Activated naive CD4-positive, alpha-beta T cell treated with anti-CD3 and anti-CD28 coated beads, Interleukin-2, amount 50 U/mL, for 24 hours (primary cell): ENCODE data around the gene DCANP1.

Experiments used
- H3K27ac Mint-ChIP-seq: one replicate; pipeline ENCODE4 v1.8.0; 2021; ENCODE audit warnings: mild to moderate bottlenecking, mixed read lengths
- H3K27me3 Mint-ChIP-seq: one replicate; pipeline ENCODE4 v1.8.0; 2021; ENCODE audit warnings: mixed read lengths
- H3K36me3 Mint-ChIP-seq: one replicate; pipeline ENCODE4 v1.8.0; 2021; ENCODE audit warnings: mixed read lengths
- H3K4me1 Mint-ChIP-seq: one replicate; pipeline ENCODE4 v1.8.0; 2021; ENCODE audit warnings: mixed read lengths
- H3K4me3 Mint-ChIP-seq: one replicate; pipeline ENCODE4 v1.8.0; 2021; ENCODE audit warnings: mild to moderate bottlenecking, mixed read lengths
- H3K9me3 Mint-ChIP-seq: one replicate; pipeline ENCODE4 v1.8.0; 2021; ENCODE audit warnings: mixed read lengths

Gene DCANP1

DNA sequence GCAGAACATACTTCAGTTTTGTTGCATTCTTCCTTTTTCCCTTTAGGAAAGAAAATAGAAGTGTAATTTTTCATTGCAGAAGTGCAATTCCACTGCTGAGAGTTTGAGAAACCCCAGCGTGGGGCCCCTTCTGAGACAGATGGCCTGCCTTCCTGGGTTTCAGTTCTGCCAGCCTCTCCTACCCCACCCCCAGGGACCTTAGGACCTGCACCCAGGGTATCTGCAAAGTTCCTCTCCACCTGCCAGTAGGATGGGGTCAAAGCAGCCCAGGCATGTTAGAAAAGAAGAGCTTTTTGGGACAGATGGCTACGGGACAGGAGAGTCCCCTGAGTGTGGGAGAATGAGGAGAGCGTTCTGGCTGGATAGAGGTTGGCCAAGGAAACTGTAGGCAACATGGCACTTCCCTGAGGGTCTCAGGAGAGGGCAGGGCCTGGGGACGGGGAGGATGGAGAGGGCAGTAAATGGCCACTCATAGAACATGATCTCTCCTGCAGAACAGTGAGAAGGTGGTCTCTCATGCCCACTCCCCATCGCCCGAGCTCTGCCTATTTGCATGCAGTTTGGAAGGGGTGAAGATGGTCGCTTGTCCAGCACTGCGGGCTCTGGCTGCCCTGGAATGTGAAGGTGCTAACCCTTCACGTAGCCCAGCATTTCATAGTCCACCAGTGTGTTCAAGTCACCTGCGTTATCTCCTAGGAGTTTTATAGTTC lies 5.3 kb upstream of the DCANP1 start, which contains the start of gene TIFAB:
TSS of gene TIFAB (minus strand) at position 31 of the 710 bp plus-strand sequence. CDS start 2,412 bp downstream, outside the sequence.
- H3K4me1 Mint-ChIP-seq = no peaks in the 10 kb centered on the region
- no peak within 1 kb of the TSS for H3K4me3 Mint-ChIP-seq
- H3K36me3 Mint-ChIP-seq = no peaks in the 10 kb centered on the region
- no peak within 1 kb of the TSS for H3K27ac Mint-ChIP-seq
- H3K9me3 Mint-ChIP-seq = no peaks in the 10 kb centered on the region
- H3K27me3 Mint-ChIP-seq = no peaks in the 10 kb centered on the region

DNA sequence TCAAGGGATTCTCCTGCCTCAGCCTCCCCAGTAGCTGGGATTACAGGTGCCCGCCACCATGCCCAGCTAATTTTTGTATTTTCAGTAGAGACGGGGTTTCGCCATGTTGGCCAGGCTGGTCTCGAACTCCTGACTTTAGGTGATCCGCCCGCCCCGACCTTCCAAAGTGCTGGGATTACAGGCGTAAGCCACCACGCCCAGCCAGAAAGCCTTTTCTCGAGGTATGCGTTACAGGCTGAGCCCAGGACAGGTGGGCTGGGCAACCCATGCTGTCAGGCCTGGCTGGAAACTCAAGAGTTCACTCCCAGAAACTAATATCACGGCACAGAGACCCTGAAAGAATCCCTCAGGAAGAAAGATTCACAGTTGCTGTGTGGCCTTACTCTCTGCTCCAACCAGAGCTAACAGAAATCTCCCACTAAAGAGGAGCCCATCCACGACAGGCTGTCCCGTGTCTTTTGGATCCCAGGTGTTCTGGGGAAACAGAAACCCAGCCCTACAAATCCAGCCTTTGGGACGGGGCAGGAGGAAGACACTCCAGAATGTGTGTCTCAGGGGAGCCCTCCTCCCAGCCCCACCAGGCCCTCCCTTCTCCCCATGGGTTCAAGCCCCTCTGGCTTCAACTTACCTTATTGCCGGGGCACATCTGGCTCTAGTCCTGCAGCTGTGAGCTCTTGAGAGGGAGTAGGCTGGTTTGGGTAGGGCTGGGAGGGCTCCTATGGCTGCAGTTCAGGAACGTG lies 4.6 kb upstream of the DCANP1 start:
- H3K27me3 Mint-ChIP-seq = no peaks in the 10 kb centered on the region
- no peaks in the 10 kb centered on the region for H3K36me3 Mint-ChIP-seq
- H3K27ac Mint-ChIP-seq = no peak overlapping the region
- no peak overlapping the region for H3K4me3 Mint-ChIP-seq
- H3K9me3 Mint-ChIP-seq = no peaks in the 10 kb centered on the region
- H3K4me1 Mint-ChIP-seq = no peaks in the 10 kb centered on the region

DNA sequence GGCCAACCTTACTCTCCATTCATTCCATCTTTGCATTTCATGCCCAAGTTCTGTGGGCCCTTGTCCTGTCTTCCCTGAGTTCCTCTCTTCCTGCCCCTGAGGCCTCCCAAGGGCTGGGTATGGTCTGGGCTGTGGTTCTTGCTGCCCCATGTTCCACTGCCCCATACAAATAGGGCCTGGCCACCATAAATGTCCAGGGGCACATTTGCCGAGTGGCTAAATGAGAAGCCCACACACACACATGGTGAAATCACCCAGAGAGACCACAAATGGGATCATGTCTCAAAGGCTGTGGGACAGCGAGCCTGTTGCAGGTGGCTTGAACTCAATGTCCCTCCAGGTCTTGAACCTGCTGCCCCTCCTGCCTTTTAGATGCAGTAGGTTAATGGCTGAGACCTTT lies 3.8 kb upstream of the DCANP1 start:
- no peaks in the 10 kb centered on the region for H3K27me3 Mint-ChIP-seq
- no peaks in the 10 kb centered on the region for H3K9me3 Mint-ChIP-seq
- no peaks in the 10 kb centered on the region for H3K36me3 Mint-ChIP-seq
- no peaks in the 10 kb centered on the region for H3K4me1 Mint-ChIP-seq
- no peak overlapping the region for H3K27ac Mint-ChIP-seq
- H3K4me3 Mint-ChIP-seq = no peak overlapping the region

DNA sequence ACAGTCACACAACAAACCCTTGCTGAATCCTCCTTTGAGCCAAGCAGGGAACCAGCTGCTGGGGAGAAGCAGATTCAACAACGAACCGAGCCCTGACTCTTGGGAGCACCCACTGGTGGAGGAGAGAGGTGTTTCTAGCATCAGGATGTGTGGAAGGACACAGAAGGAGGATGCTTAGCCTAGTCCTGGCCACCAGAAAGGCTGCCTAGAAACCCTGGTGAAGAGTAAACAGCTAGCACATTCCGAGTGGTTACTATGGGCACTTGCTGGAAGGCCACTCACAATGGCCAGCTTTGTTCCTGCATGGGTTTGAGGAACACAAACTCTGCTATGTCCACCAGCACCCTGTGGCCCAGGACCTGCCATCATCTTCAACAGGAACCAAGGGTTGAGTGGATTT lies 3.2 kb upstream of the DCANP1 start:
- Mint-ChIP-seq H3K4me1 (no peaks in the 10 kb centered on the region), H3K27ac (no peak overlapping the region), H3K4me3 (no peak overlapping the region), H3K27me3 (no peaks in the 10 kb centered on the region), H3K9me3 (no peaks in the 10 kb centered on the region), H3K36me3 (no peaks in the 10 kb centered on the region)

DNA sequence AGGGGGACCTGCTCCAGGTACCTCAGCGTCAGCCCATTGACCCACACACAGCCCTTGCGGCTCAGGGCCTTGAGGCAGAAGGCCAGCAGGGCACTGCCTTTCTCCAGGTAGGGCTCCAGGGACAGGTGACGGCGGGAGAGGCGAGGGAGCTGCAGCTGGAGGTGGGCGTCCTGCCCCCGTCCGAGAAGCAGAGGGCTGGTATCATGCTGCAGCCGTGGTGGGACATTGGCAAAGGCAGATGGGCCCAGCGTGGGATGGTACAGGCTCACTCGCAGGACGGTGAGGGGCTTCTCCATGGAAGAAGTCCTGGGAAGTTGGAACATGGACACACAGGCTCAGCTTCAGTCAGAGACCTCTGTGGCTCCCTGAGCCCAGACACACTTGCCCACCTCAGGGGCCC lies 2.5 kb upstream of the DCANP1 start:
- H3K27me3 Mint-ChIP-seq = no peaks in the 10 kb centered on the region
- no peaks in the 10 kb centered on the region for H3K4me1 Mint-ChIP-seq
- no peaks in the 10 kb centered on the region for H3K36me3 Mint-ChIP-seq
- no peak overlapping the region for H3K27ac Mint-ChIP-seq
- no peaks in the 10 kb centered on the region for H3K9me3 Mint-ChIP-seq
- H3K4me3 Mint-ChIP-seq = no peak overlapping the region

DNA sequence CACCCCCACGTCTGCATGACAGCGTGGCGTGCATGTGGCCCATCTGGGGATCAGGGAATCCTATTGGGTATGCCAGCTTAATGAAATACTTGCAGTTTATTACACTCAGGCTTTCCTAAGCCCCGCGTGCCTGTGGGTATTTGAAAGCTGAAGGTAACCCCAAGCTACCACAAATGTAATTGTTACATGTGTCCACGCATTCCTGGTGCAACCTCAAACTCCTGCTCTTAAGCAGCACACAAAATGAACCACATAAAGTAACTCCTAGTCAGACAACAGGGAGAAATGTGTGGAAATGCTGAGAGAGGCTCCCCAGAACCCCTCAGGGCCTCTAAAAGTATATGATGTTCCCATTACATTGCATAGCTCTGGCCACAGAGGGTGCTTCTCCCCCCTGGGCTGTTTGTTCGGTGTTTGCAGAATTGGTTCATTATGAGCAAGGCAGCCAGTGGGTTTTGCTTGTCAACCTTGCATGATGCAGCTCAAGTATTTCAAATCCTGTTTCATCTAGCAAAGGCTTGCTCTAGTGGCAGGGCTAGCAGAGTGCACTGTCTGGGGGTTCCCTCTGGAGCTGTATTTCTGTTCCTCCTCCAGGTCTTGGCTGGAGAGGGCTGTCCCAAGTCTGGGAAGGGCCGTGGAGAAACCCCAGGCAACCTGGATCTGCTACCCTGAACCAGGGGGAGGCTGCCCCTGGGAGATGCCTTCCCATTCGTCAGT lies 1.8 kb upstream of the DCANP1 start:
- Mint-ChIP-seq H3K4me3 (no peak overlapping the region), H3K27ac (no peak overlapping the region), H3K4me1 (no peaks in the 10 kb centered on the region), H3K9me3 (no peaks in the 10 kb centered on the region), H3K36me3 (no peaks in the 10 kb centered on the region), H3K27me3 (no peaks in the 10 kb centered on the region)

DNA sequence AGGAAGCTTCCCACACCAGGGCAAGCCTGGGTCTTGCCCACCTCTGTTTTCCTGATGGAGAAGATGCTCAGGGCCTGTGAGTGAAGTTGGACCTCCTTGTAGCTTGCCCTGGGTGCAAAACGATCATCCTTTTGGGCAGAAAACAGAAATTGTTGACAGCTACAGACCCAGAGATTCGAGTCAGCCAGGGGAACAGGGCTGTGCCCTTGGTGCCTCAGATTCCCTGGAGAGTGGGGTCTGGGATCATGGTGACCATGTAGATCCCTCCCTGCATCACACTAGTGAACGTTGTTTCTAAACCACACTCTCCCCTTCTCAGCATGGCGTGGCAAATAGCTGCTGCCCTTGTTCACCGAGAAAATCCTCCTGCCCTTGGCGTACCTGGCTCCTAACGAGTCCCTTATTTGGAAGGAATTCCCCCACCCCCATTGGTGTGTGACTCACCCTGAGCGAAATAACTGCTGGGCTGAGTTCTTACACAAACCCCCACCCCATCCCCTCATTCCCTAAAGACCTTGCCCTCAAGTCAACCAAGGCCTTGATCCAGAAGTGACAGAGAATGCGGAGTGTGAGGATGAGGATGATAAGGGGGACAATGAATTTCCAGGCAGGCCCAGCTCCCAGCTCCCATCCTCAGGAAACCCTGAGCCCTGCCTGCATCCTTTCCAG lies 1.1 kb upstream of the DCANP1 start:
- Mint-ChIP-seq H3K27me3 (no peaks in the 10 kb centered on the region), H3K4me3 (no peak overlapping the region), H3K4me1 (no peaks in the 10 kb centered on the region), H3K27ac (no peak overlapping the region), H3K36me3 (no peaks in the 10 kb centered on the region), H3K9me3 (no peaks in the 10 kb centered on the region)

DNA sequence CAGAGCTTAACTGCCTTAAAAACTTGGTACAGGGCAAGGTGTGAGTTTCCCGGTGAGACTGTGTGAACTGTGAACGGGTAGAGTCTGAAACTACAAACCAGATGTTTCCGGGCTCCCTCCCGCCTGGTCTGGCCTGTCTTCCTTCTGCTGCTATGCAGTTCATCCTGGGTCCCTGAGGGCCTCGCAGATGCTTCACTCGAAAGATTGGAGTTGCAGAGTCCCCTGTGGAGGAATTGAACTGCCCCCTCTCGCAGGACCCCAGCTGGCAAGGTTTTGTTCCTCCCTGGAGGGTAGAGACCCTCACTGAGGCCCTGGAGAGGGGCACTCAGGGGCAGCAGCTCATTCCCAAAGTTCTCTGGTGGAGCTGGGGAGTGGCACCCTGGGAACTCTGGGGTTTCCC lies 533 bp downstream of the DCANP1 start:
- no peak overlapping the region for H3K4me3 Mint-ChIP-seq
- no peaks in the 10 kb centered on the region for H3K27me3 Mint-ChIP-seq
- no peak overlapping the region for H3K27ac Mint-ChIP-seq
- H3K9me3 Mint-ChIP-seq = no peaks in the 10 kb centered on the region
- H3K4me1 Mint-ChIP-seq = no peaks in the 10 kb centered on the region
- no peaks in the 10 kb centered on the region for H3K36me3 Mint-ChIP-seq

DNA sequence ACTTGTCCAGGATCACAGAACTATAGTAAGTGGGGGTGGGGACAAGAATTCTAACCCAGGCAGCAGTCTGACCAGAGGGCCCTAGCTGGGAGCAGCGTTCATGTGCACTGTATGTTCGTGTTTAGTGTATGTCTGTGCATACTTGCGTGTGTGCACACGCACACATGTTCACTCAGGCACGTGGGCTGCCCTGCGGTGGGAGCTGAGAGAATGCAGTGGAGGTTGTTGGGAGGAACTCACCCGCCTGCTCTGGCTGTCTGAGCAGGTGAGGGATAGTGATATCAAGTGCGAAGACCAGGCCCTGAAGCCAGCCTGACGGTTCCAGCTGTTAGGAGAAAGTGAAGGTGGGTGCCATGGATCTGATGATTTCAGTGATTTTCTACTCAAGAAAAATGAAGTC lies 942 bp downstream of the DCANP1 start:
- Mint-ChIP-seq H3K4me3 (no peak overlapping the region), H3K27ac (no peak overlapping the region), H3K4me1 (no peaks in the 10 kb centered on the region), H3K27me3 (no peaks in the 10 kb centered on the region), H3K36me3 (no peaks in the 10 kb centered on the region), H3K9me3 (no peaks in the 10 kb centered on the region)

DNA sequence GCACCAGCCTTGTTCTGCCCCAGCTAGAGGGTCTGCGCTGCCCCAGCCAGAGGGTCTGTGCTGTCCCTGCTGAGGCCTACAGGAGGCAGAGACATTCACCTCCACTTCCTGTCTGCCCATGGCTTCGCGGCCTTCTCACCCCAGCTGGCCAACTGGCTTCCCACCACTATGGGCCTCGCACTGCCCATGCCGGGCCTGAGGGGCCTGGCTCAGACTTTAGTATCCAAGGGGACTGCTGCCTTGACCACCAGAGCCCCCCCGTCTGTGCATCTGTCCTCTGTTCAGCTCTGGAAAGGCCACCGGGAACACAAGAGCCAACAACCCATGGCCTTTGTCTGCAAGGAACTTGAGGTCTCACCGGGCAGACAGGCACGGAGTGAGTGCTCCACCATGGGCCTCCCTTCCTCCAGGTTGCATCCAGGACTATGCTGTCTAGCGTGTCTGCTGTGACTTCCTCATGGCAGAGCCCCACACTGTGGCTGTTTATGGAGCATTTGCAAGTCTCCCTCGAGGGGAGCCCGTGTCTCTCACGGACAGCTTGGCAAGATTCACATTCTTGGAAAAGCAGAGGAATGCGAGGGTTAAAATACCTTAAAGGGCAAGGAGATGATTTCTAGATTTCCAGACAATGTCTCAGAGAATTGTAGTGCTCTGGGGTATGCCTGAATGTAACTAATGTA lies 1.7 kb downstream of the DCANP1 start:
- H3K4me1 Mint-ChIP-seq = no peaks in the 10 kb centered on the region
- no peak overlapping the region for H3K4me3 Mint-ChIP-seq
- no peaks in the 10 kb centered on the region for H3K27me3 Mint-ChIP-seq
- H3K36me3 Mint-ChIP-seq = no peaks in the 10 kb centered on the region
- no peaks in the 10 kb centered on the region for H3K9me3 Mint-ChIP-seq
- no peak overlapping the region for H3K27ac Mint-ChIP-seq

DNA sequence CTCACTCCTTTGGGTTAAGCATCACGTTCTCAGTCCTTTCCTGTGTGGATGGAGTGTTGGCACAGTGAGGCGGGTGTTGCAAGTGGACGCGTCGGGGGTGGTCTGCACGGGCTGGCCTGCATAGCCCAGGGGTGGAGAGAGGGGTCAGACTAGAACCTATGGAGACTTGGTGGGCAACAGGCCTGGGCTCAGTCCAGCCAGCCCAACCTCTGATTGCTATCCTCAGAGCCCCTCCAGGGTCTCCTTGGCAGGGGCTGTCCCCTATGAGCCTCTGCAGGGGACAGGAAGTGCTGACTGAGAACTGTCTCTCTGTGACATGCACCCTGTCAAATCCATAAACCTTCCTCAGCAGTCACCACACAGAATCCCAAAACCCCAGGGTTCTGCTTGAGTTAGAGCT lies 2.3 kb downstream of the DCANP1 start:
- Mint-ChIP-seq H3K36me3 (no peaks in the 10 kb centered on the region), H3K4me3 (no peak overlapping the region), H3K27me3 (no peaks in the 10 kb centered on the region), H3K9me3 (no peaks in the 10 kb centered on the region), H3K4me1 (no peaks in the 10 kb centered on the region), H3K27ac (no peak overlapping the region)

DNA sequence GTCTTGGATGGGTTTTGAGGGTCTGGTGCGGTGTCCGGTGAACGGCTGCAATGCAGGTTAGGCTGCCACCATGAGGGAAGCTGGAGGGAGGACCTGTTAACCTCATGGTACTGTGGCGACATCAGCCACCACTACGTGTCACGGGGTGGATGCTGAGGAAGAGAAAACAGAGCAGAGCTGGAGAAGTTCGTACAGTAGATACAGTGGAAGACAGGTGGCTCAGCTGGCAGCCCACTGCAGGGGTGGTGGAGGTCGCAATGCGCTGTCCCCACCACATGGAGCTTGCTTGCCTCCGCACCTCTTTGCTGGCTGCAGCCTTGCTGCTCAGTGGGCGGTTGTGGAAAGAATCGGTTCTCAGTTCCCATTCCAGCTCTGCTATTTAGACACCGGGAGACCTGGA lies 2.8 kb downstream of the DCANP1 start:
- Mint-ChIP-seq H3K36me3 (no peaks in the 10 kb centered on the region), H3K4me1 (no peaks in the 10 kb centered on the region), H3K27me3 (no peaks in the 10 kb centered on the region), H3K9me3 (no peaks in the 10 kb centered on the region), H3K4me3 (no peak overlapping the region), H3K27ac (no peak overlapping the region)

DNA sequence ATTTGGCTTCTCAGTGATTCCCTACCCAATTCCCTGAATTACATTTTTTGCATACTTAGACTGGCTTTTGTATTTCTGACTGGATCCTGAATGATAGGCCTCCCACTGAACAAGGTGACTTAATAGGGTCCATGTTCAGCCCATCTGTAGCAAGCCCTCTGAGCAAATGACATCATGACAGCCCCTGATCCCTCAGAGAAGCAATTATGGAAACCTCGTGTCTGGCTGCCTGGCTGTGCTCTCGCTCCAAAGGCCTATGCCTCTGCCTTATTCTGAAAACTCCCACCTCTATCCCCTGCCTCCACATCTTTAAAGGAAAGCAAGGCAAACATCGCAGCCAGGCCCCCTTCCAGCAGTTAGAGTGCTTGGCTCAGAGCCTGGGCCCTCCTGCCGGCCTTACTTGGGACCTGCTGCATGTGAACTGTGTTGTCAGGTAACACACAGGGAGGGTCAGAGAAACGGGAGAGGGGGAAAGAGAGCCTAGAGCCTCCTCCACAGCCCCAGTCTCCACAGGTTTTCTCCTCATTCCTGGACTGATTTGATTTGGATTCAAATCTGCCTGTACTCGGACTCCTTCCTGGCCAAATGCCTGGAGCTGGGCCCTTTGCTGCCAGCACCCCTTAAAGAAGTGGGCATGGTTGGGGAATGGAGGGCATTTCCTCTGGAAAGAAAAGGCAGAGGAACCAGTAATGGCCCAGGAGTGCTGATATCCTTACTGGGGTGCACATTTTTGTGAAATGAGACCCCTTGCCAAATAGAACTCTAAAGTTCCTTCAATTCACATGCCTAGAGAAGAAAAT lies 3.8 kb downstream of the DCANP1 start:
- Mint-ChIP-seq H3K27ac (no peak overlapping the region), H3K4me3 (no peak overlapping the region), H3K9me3 (no peaks in the 10 kb centered on the region), H3K27me3 (no peaks in the 10 kb centered on the region), H3K36me3 (no peaks in the 10 kb centered on the region), H3K4me1 (no peaks in the 10 kb centered on the region)

DNA sequence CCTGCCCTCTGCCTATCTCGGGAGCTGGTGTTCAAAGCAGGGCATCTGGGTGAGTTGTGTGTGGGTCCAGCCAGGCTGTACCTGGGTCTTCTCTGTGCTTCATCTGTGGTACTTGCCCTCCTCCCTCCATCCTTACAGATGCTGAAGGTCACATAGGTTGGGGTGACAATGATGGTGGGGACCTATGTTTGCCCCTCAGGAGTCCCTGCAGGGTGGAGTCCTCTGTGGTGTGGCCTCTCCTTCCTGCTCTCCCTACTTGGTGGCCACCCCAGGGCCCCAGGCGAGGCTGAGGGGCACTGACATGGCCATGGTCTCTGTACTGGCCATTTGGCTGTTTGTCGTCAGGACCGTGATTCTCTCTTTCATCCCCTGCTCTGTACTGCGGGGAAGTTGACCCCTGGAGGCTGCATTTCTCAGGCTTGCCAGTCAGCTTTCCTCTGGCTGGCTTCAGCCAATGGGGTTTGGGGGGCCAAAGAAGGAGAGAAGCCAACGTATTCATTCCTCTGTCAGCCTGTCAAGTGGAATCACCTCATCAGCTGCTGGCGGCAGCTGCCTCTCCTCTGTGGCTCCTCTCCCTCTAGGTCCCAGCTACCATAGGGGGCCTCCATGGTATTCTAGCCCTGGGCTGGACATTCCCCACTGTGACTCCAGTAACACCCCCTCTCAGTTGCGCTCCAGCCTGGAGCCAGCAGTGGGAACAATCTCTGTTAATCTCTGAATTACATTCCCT lies 4.6 kb downstream of the DCANP1 start:
- Mint-ChIP-seq H3K27me3 (no peaks in the 10 kb centered on the region), H3K27ac (no peak overlapping the region), H3K4me1 (no peaks in the 10 kb centered on the region), H3K9me3 (no peaks in the 10 kb centered on the region), H3K4me3 (no peak overlapping the region), H3K36me3 (no peaks in the 10 kb centered on the region)
